IMR-90 (cell line): ENCODE measurements around the gene PSAPL1. TPM values are rescaled to one million over a fixed set of nuclear protein-coding genes. Genes with fewer than 3 reads are reported as not detected.

ENCODE experiments used
- ATAC-seq: fragments of 200-7000 bp; cut with Tn5 transposase; 2 replicates; pipeline ENCODE4 v1.9.1; 2020; ENCODE audit warnings: low read depth, mild to moderate bottlenecking, moderate library complexity
- BruUV-seq: library from RNA; stranded (reverse); fragments of 400-500 nt; replicated peaks from 2 replicates; lab custom pipeline; 2021; lab: Mats Ljungman, UMichigan
- CTCF ChIA-PET: fragments of 300-600 bp; formaldehyde crosslinking; extraction: SDS; loops from one replicate; lab custom pipeline; 2021; ENCODE audit warnings: antibody characterized with exemption; lab: Yijun Ruan, JAX
- POLR2A ChIA-PET: fragments of 300-600 bp; sonication (Branson Sonifier 250); formaldehyde crosslinking; loops from one replicate; lab custom pipeline; 2022; ENCODE audit warnings: antibody characterized with exemption; ENCODE audit not compliant: unreplicated experiment; lab: Charles Lee
- DNase-seq: peaks from one replicate; pipeline ENCODE4 v3.0.0; 2013
- H2AFZ ChIP-seq: replicated peaks from 2 replicates; pipeline ENCODE3; 2013; ENCODE audit warnings: low read length, mild to moderate bottlenecking; ENCODE audit not compliant: poor library complexity
- H2AK5ac ChIP-seq: 2 replicates; pipeline ENCODE4 v1.6.1; 2013; ENCODE audit warnings: low read depth, low read length, inconsistent platforms
- H2AK9ac ChIP-seq: replicated peaks from 2 replicates; pipeline ENCODE3; 2013; ENCODE audit warnings: mild to moderate bottlenecking, low read depth, low read length, moderate library complexity; ENCODE audit not compliant: poor library complexity
- H2BK120ac ChIP-seq: 2 replicates; pipeline ENCODE4 v1.6.1; 2013; ENCODE audit warnings: low read depth, low read length, inconsistent platforms
- H2BK15ac ChIP-seq: 3 replicates; pipeline ENCODE4 v1.6.1; 2013; ENCODE audit warnings: low read depth, low read length, inconsistent platforms
- H2BK20ac ChIP-seq: 2 replicates; pipeline ENCODE4 v1.6.1; 2013; ENCODE audit warnings: low read depth, mild to moderate bottlenecking, inconsistent platforms, low read length, moderate library complexity
- H2BK5ac ChIP-seq: 2 replicates; pipeline ENCODE4 v1.6.1; 2013; ENCODE audit warnings: mild to moderate bottlenecking, low read depth, low read length, inconsistent platforms; ENCODE audit not compliant: poor library complexity, severe bottlenecking
- H3K14ac ChIP-seq: replicated peaks from 2 replicates; pipeline ENCODE4 v1.6.1; 2013; ENCODE audit warnings: low read depth, low read length, inconsistent platforms
- H3K18ac ChIP-seq: 2 replicates; pipeline ENCODE4 v1.6.1; 2013; ENCODE audit warnings: low read depth, low read length, control low read depth
- H3K23ac ChIP-seq: 2 replicates; pipeline ENCODE4 v1.6.1; 2013; ENCODE audit warnings: low read depth, low read length, inconsistent platforms
- H3K27ac ChIP-seq: 2 replicates; pipeline ENCODE4 v1.5.1; 2013; ENCODE audit warnings: mild to moderate bottlenecking, control low read depth, low read length; ENCODE audit not compliant: insufficient read depth
- H3K27me3 ChIP-seq: 2 replicates; pipeline ENCODE4 v1.6.1; 2013; ENCODE audit warnings: low read length; ENCODE audit not compliant: control insufficient read depth, insufficient read depth
- H3K36me3 ChIP-seq: 2 replicates; pipeline ENCODE4 v1.6.1; 2013; ENCODE audit warnings: low read length, mixed read lengths; ENCODE audit not compliant: control insufficient read depth, insufficient read depth
- H3K4ac ChIP-seq: 2 replicates; pipeline ENCODE4 v1.6.1; 2013; ENCODE audit warnings: low read depth, low read length, inconsistent platforms
- H3K4me1 ChIP-seq: 2 replicates; pipeline ENCODE4 v1.6.1; 2013; ENCODE audit warnings: low read length, mixed read lengths; ENCODE audit not compliant: control insufficient read depth, insufficient read depth
- H3K4me2 ChIP-seq: 2 replicates; pipeline ENCODE4 v1.6.1; 2013; ENCODE audit warnings: low read depth, mild to moderate bottlenecking, control low read depth, low read length, moderate library complexity
- H3K4me3 ChIP-seq: 2 replicates; pipeline ENCODE4 v1.5.1; 2013; ENCODE audit warnings: low read depth, mild to moderate bottlenecking, control low read depth, low read length, moderate library complexity; ENCODE audit not compliant: insufficient read depth
- H3K56ac ChIP-seq: 2 replicates; pipeline ENCODE4 v1.6.1; 2013; ENCODE audit warnings: low read length, inconsistent platforms; ENCODE audit not compliant: insufficient read depth; ENCODE audit errors: extremely low read depth
- H3K79me1 ChIP-seq, 2 experiments: 2 replicates each; pipeline ENCODE4 v1.6.1; 2013; ENCODE audit warnings: low read length in 2 of 2, inconsistent platforms in 1 of 2, low read depth in 1 of 2
- H3K9ac ChIP-seq: 2 replicates; pipeline ENCODE4 v1.6.1; 2013; ENCODE audit warnings: low read depth, low read length, control low read depth
- H3K9me1 ChIP-seq: 2 replicates; pipeline ENCODE4 v1.6.1; 2013; ENCODE audit warnings: low read length, inconsistent platforms; ENCODE audit not compliant: insufficient read depth
- H3K9me3 ChIP-seq: 2 replicates; pipeline ENCODE4 v1.6.1; 2013; ENCODE audit warnings: low read length; ENCODE audit not compliant: control insufficient read depth, insufficient read depth
- H4K20me1 ChIP-seq: 2 replicates; pipeline ENCODE4 v1.6.1; 2013; ENCODE audit warnings: low read length, inconsistent platforms; ENCODE audit not compliant: insufficient read depth
- H4K5ac ChIP-seq: 2 replicates; pipeline ENCODE4 v1.6.1; 2013; ENCODE audit warnings: mild to moderate bottlenecking, low read depth, low read length, control low read depth
- H4K8ac ChIP-seq, 2 experiments: 2 replicates each; pipeline ENCODE4 v1.6.1; 2013; ENCODE audit warnings: low read depth in 2 of 2, low read length in 2 of 2, control low read depth in 1 of 2, inconsistent platforms in 1 of 2
- H4K91ac ChIP-seq: 2 replicates; pipeline ENCODE4 v1.6.1; 2013; ENCODE audit warnings: low read depth, low read length, inconsistent platforms; ENCODE audit not compliant: insufficient read depth
- RCOR1 ChIP-seq: IDR thresholded peaks from 2 replicates; pipeline ENCODE4 v1.6.1; 2012; ENCODE audit warnings: mild to moderate bottlenecking, low read length, improper control_type of control experiment; ENCODE audit not compliant: insufficient replicate concordance
- WGBS, 2 experiments: methylation state at CpG; one replicate each; pipeline versions ENCODE4 v1.1.5 to v1.1.7; 2013; ENCODE audit warnings: missing lambda C conversion rate in 2 of 2; ENCODE audit not compliant: insufficient read length in 1 of 2; ENCODE audit errors: extremely low coverage in 2 of 2; 5-methylcytosine and 5-hydroxymethylcytosine counted together
- dilution Hi-C: fragments of 300-500 bp; cut with HindIII; formaldehyde crosslinking; loops from one replicate; pipeline ENCODE4 v1.14.3; 2018; ENCODE audit warnings: low sequenced_read_pairs; ENCODE audit not compliant: unreplicated experiment
- in situ Hi-C: fragments of 300-500 bp; cut with MboI; formaldehyde crosslinking; loops from 3 replicates; pipeline ENCODE4 v1.14.3; 2019; ENCODE audit warnings: low sequenced_read_pairs, inconsistent platforms, mixed read lengths
- intact Hi-C: fragments of 100-400 bp; cut with micrococcal nuclease; formaldehyde crosslinking; loops from 2 replicates; pipeline ENCODE4 v1.10.0; 2022
- polyA plus RNA-seq, 3 experiments: library from polyadenylated mRNA; depleted of rRNA; stranded (reverse); fragments of >200 nt; gene quantifications; 2 replicates each; pipeline ENCODE4 v1.2.3, GENCODE V29; 2012; ENCODE audit warnings: low replicate concordance in 1 of 3
- total RNA-seq: library from RNA; depleted of rRNA; stranded (reverse); fragments of >200 nt; gene quantifications from 2 replicates; pipeline ENCODE4 v1.2.3, GENCODE V29; 2012

The PSAPL1 gene
- total and polyA plus RNA-seq, 2 of the 4 experiments (the other 2 are of a cell fraction): not detected

- no peak for TF ChIP-seq RCOR1
- H3K18ac ChIP-seq: no peak overlapping the region
- no peaks in the 10 kb centered on the region for H3K4me1 ChIP-seq
- H3K56ac ChIP-seq: no peak overlapping the region
- no peaks in the 10 kb centered on the region for H3K36me3 ChIP-seq
- no peaks in the 10 kb centered on the region for H3K9me1 ChIP-seq
- no peak overlapping the region for H3K4me3 ChIP-seq
- H4K8ac ChIP-seq: no peak overlapping the region
- intact Hi-C loops (no loop called here), dilution Hi-C loops (no loop called here), in situ Hi-C loops (no loop called here)
- no peak overlapping the region for H3K23ac ChIP-seq
- POLR2A ChIA-PET: no interaction called here
- H2BK20ac ChIP-seq: no peak overlapping the region
- H2AK5ac ChIP-seq: no peak overlapping the region
- H2BK5ac ChIP-seq: no peak overlapping the region
- H3K27me3 ChIP-seq: peaks cover 15% of the 10 kb centered on the region
- no peak overlapping the region for H3K4ac ChIP-seq
- WGBS, 2 experiments: 90% methylated on average over 2 of the region's 9 CpGs; no CpG with 5 or more reads in 1 of the 2 experiments
- H2AFZ ChIP-seq: no peak overlapping the region
- H3K14ac ChIP-seq: no peak overlapping the region
- BruUV-seq: no TSS peak
- ATAC-seq (no peak), DNase-seq (no peak)
- H2AK9ac ChIP-seq: no peak overlapping the region
- H3K9me3 ChIP-seq: no peaks in the 10 kb centered on the region
- H4K91ac ChIP-seq: no peak overlapping the region
- H2BK15ac ChIP-seq: no peak overlapping the region
- H2BK120ac ChIP-seq: no peak overlapping the region
- no peak overlapping the region for H3K9ac ChIP-seq
- no peak overlapping the region for H4K5ac ChIP-seq
- CTCF ChIA-PET: no interaction called here
- H3K27ac ChIP-seq: no peak overlapping the region
- H3K79me1 ChIP-seq: no peaks in the 10 kb centered on the region
- no peak overlapping the region for H3K4me2 ChIP-seq
- H4K20me1 ChIP-seq: no peaks in the 10 kb centered on the region
Observed at GRCh38 chr4:7417639-7418038, 17.1 kb downstream of the PSAPL1 start.
